Osteocyte (in vitro differentiated cells): ENCODE data around the gene SAP130. TPM values are rescaled to one million over a fixed set of nuclear protein-coding genes. Genes with fewer than 3 reads are reported as not detected.

Experiments used
- DNase-seq: peaks from one replicate; pipeline ENCODE4 v3.0.0; 2021; ENCODE audit warnings: mixed read lengths; ENCODE audit not compliant: unreplicated experiment; ENCODE audit errors: extremely low spot score
- H3K27ac Mint-ChIP-seq: one replicate; pipeline ENCODE4 v1.8.0; 2021; ENCODE audit warnings: mild to moderate bottlenecking, mixed read lengths; ENCODE audit not compliant: unreplicated experiment
- H3K27me3 Mint-ChIP-seq: one replicate; pipeline ENCODE4 v1.8.0; 2021; ENCODE audit warnings: mixed read lengths; ENCODE audit not compliant: unreplicated experiment
- H3K36me3 Mint-ChIP-seq: one replicate; pipeline ENCODE4 v1.8.0; 2021; ENCODE audit warnings: mixed read lengths; ENCODE audit not compliant: unreplicated experiment
- H3K4me1 Mint-ChIP-seq: one replicate; pipeline ENCODE4 v1.8.0; 2021; ENCODE audit warnings: mixed read lengths; ENCODE audit not compliant: unreplicated experiment
- H3K4me3 Mint-ChIP-seq: one replicate; pipeline ENCODE4 v1.8.0; 2021; ENCODE audit warnings: mild to moderate bottlenecking, moderate library complexity, mixed read lengths; ENCODE audit not compliant: unreplicated experiment
- H3K9me3 Mint-ChIP-seq: one replicate; pipeline ENCODE4 v1.8.0; 2021; ENCODE audit warnings: mixed read lengths; ENCODE audit not compliant: unreplicated experiment
- CTCF ChIP-seq: fragments of 200-600 bp; sonication (generic); IDR thresholded peaks from 2 replicates; pipeline ENCODE4 v1.5.0; 2021; ENCODE audit warnings: antibody characterized with exemption, mild to moderate bottlenecking, moderate library complexity
- total RNA-seq: library from RNA; stranded (reverse); gene quantifications from 2 replicates; pipeline ENCODE4 v1.2.1, GENCODE V29; 2021

The SAP130 gene
- total RNA-seq, 1 donor from 2014 or later: 24.9 TPM

GRCh38 chr2:127945281-127945680 lies 82.6 kb downstream of the SAP130 start:
- H3K36me3 Mint-ChIP-seq: peaks cover 67% of the 10 kb centered on the region

DNA sequence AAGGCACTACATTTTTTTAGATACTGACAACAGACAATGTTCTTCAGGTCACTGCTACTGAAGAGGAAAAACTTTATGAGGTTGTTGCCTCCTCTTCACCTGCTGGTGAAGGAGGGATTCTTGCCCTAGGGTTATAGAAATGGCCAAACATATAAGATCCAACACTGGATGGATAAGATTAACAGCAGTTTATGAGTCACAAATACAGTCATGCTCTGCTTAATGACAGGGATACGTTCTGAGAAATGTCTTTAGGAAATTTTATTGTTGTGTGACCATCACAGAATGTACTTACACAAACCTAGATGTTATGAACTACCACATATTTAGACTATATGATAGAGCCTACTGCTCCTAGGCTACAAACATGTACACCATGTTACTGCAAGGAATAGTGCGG lies 84.7 kb downstream of the SAP130 start:
- Mint-ChIP-seq H3K9me3 (no peaks in the 10 kb centered on the region), H3K4me1 (no peaks in the 10 kb centered on the region), H3K27me3 (no peaks in the 10 kb centered on the region), H3K27ac (no peak overlapping the region), H3K4me3 (no peak overlapping the region), H3K36me3 (peaks cover 52% of the 10 kb centered on the region)
- no peak for TF ChIP-seq CTCF
- DNase-seq: no peak

More at GRCh38 chr2:127945281-127945680, 82.6 kb downstream of the SAP130 start:
- no peak for TF ChIP-seq CTCF
- H3K4me3 Mint-ChIP-seq: no peak overlapping the region
- no peaks in the 10 kb centered on the region for H3K4me1 Mint-ChIP-seq
- H3K9me3 Mint-ChIP-seq: no peaks in the 10 kb centered on the region
- no peak for DNase-seq
- no peak overlapping the region for H3K27ac Mint-ChIP-seq
- no peaks in the 10 kb centered on the region for H3K27me3 Mint-ChIP-seq

DNA sequence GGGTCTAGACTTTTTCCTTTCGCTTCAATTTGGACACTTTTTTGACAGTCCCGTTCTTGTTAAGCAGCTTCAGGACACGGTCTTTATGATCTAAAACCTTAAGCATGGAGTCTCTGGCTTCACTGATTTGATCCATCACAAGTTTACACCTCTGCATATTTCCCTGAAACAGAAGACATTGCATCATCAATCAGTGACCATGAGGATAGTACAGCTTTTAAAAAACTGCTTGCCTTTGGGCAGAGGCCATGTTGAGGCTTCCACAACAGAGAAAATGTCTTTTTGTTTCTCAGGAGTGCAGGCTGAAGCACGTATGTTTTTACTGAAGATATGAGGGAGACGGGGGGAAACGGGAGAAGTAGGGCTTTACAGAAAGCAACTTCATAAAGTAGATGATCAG lies 85.9 kb downstream of the SAP130 start:
- Mint-ChIP-seq H3K4me1 (no peaks in the 10 kb centered on the region), H3K27me3 (no peaks in the 10 kb centered on the region), H3K27ac (no peak overlapping the region), H3K36me3 (peaks cover 46% of the 10 kb centered on the region), H3K4me3 (no peak overlapping the region), H3K9me3 (no peaks in the 10 kb centered on the region)
- TF ChIP-seq CTCF: no peak
- no peak for DNase-seq

GRCh38 chr2:127941461-127941860 lies 86.4 kb downstream of the SAP130 start:
- no peaks in the 10 kb centered on the region for H3K4me1 Mint-ChIP-seq
- no peak for TF ChIP-seq CTCF
- H3K27me3 Mint-ChIP-seq: no peaks in the 10 kb centered on the region
- peaks cover 42% of the 10 kb centered on the region for H3K36me3 Mint-ChIP-seq
- no peak overlapping the region for H3K4me3 Mint-ChIP-seq
- DNase-seq: no peak
- no peaks in the 10 kb centered on the region for H3K9me3 Mint-ChIP-seq
- H3K27ac Mint-ChIP-seq: no peak overlapping the region

DNA sequence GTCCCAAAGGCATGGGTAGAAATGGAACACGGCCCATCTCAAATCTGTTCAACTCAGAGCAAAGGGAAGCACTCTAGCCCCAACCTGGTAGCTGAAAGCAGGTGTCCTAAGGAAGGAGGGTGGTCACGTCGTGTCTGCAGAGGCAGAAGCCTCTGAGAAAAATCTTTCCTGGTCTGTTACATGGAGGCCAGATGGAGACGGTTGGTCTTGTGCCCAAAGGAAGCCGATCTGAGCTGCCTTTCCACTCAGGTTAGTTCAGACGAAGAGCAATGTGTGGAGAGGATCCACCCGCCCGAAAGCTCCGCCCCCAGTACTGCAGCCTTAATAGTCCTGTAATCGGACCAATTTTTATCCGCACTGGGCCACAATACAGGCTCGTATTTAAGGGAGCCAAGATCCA lies 87.2 kb downstream of the SAP130 start:
- Mint-ChIP-seq H3K4me1 (no peaks in the 10 kb centered on the region), H3K27me3 (no peaks in the 10 kb centered on the region), H3K4me3 (no peak overlapping the region), H3K36me3 (peaks cover 38% of the 10 kb centered on the region), H3K9me3 (no peaks in the 10 kb centered on the region), H3K27ac (no peak overlapping the region)
- no peak for TF ChIP-seq CTCF
- no peak for DNase-seq
